Esophagus muscularis mucosa (tissue), 4 donors: ENCODE results near the gene SLC25A31.

Experiments
- CTCF ChIP-seq, 3 experiments: fragments of 200-600 bp in 2 of 3; fragments of 450-650 bp in 1 of 3; sonication (generic) in 2 of 3; IDR thresholded peaks; one replicate each; pipeline ENCODE4 v1.5.1; 2017 to 2019; ENCODE audit warnings: antibody characterized with exemption in 3 of 3, mild to moderate bottlenecking in 2 of 3, moderate library complexity in 1 of 3
- EP300 ChIP-seq: sonication (generic); formaldehyde crosslinking; IDR thresholded peaks from one replicate; pipeline ENCODE4 v1.6.1; 2017; ENCODE audit warnings: antibody characterized with exemption
- POLR2A ChIP-seq: fragments of 450-650 bp; IDR thresholded peaks from one replicate; pipeline ENCODE4 v1.6.1; 2017; ENCODE audit warnings: antibody characterized with exemption, moderate library complexity, mild to moderate bottlenecking, low read depth
- POLR2AphosphoS5 ChIP-seq, 2 donors: sonication (generic); formaldehyde crosslinking; IDR thresholded peaks; one replicate each; pipeline ENCODE4 v1.6.1; 2017; ENCODE audit warnings: antibody characterized with exemption in 2 of 2

- no peak for TF ChIP-seq CTCF (IDR thresholded peaks at IDR 0.05)
- TF ChIP-seq POLR2A, result no peak
- no peak for TF ChIP-seq EP300
- TF ChIP-seq POLR2AphosphoS5 (IDR thresholded peaks at IDR 0.05), result no peak
Observed at GRCh38 chr4:127809173-127809800, 79.1 kb downstream of the SLC25A31 start.
